Muscle of leg (tissue), 11 donors: Measurements from ENCODE around the gene PXN. TPM values are rescaled to one million over a fixed set of nuclear protein-coding genes. Genes with fewer than 3 reads are reported as not detected.
"Not testable (repeated sequence)": the region's sequence is repeated elsewhere in the genome, so short reads cannot be mapped to it uniquely, and the experiment has no call there.

Experiments used
- DNase-seq: peaks from one replicate; pipeline ENCODE4 v3.0.0; 2013
- H3K27ac ChIP-seq: one replicate; pipeline ENCODE4 v1.5.1; 2013; ENCODE audit warnings: mild to moderate bottlenecking, low read length, control low read depth
- H3K27me3 ChIP-seq: one replicate; pipeline ENCODE4 v1.6.1; 2013; ENCODE audit warnings: low read length; ENCODE audit not compliant: control insufficient read depth, insufficient read depth
- H3K36me3 ChIP-seq: one replicate; pipeline ENCODE4 v1.6.1; 2013; ENCODE audit warnings: low read length; ENCODE audit not compliant: control insufficient read depth, insufficient read depth
- H3K4me1 ChIP-seq: one replicate; pipeline ENCODE4 v1.6.1; 2013; ENCODE audit warnings: low read length; ENCODE audit not compliant: control insufficient read depth, insufficient read depth
- H3K4me3 ChIP-seq: one replicate; pipeline ENCODE4 v1.5.1; 2013; ENCODE audit warnings: low read length, control low read depth
- H3K9me3 ChIP-seq: replicated peaks from 2 replicates; pipeline ENCODE4 v1.6.1; 2013; ENCODE audit warnings: low read depth, low read length; ENCODE audit not compliant: control insufficient read depth
- WGBS: methylation state at CpG from one replicate; pipeline ENCODE4 v1.1.5; 2013; ENCODE audit warnings: missing lambda C conversion rate; ENCODE audit not compliant: insufficient coverage; 5-methylcytosine and 5-hydroxymethylcytosine counted together
- polyA plus RNA-seq, 8 donors: library from polyadenylated mRNA; unstranded; fragments of 120-200 nt; gene quantifications; one replicate each; pipeline versions ENCODE4 v1.2.1 to v1.2.3, GENCODE V29; 2013; ENCODE audit warnings: inconsistent platforms in 1 of 8, low replicate concordance in 1 of 8; ENCODE audit not compliant: insufficient read length in 8 of 8, insufficient read depth in 1 of 8
- total RNA-seq: library from RNA; stranded (reverse); fragments of 120-200 nt; gene quantifications from one replicate; pipeline ENCODE4 v1.2.4, GENCODE V29; 2013

Gene PXN
- total and polyA plus RNA-seq, 9 donors = 33.2 to 170 (median 121) TPM

- Histone ChIP-seq H3K4me3 (peak overlapping the region; percentile 75), H3K4me1 (peaks cover 16% of the 10 kb centered on the region), H3K27me3 (no peaks in the 10 kb centered on the region), H3K27ac (peak overlapping the region; percentile 21), H3K9me3 (no peaks in the 10 kb centered on the region), H3K36me3 (peaks cover 48% of the 10 kb centered on the region)
- DNase-seq = no peak
- 0% methylated on average over 18 of the region's 18 CpGs for WGBS
These were observed 71.3 kb downstream of the PXN start for GRCh38 chr12:120194226-120194533.

GRCh38 chr12:120193286-120193685 is 72.2 kb downstream of the PXN start:
- not testable (repeated sequence) for H3K27me3 ChIP-seq, DNase-seq, H3K9me3 ChIP-seq, H3K27ac ChIP-seq
- 95% methylated on average over 3 of the region's 8 CpGs for WGBS
- peak overlapping the region; percentile 75 for H3K4me3 ChIP-seq
- peaks cover 12% of the 10 kb centered on the region for H3K4me1 ChIP-seq
- H3K36me3 ChIP-seq = peaks cover 45% of the 10 kb centered on the region

- no peak for DNase-seq
- no peaks in the 10 kb centered on the region for H3K27me3 ChIP-seq
- no peak overlapping the region for H3K4me3 ChIP-seq
- H3K27ac ChIP-seq = no peak overlapping the region
- H3K9me3 ChIP-seq = no peaks in the 10 kb centered on the region
- H3K4me1 ChIP-seq = peaks cover 12% of the 10 kb centered on the region
- 92% methylated on average over 4 of the region's 7 CpGs for WGBS
- H3K36me3 ChIP-seq = peaks cover 44% of the 10 kb centered on the region
These were observed 74.5 kb downstream of the PXN start for GRCh38 chr12:120190985-120191480.

DNA sequence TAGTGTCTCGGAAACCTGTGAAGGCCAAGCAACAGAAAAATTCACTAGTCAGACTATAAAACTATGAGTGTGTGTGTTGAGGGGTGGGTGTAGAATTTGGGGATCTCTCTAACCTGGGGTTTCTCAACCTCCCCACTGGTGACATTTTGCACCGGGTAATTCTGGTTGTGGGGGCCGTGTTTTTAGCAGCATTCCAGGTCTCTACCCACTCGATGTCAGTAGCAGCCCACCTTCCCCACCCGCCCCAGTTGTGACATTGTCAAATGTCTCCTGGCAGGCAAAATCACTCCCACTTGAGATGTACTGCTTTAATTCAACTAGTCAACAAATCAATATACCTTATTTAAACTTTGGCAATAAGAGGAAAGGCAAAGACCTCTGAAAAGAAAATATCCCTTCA is 75.1 kb downstream of the PXN start:
- no peak for DNase-seq
- no CpG with 5 or more reads among the region's 5 CpGs for WGBS
- Histone ChIP-seq H3K4me3 (no peak overlapping the region), H3K36me3 (peaks cover 44% of the 10 kb centered on the region), H3K9me3 (no peaks in the 10 kb centered on the region), H3K27me3 (no peaks in the 10 kb centered on the region), H3K27ac (no peak overlapping the region), H3K4me1 (peaks cover 9% of the 10 kb centered on the region)

- no peak for DNase-seq
- Histone ChIP-seq H3K27ac (no peak overlapping the region), H3K9me3 (no peaks in the 10 kb centered on the region), H3K36me3 (peaks cover 73% of the 10 kb centered on the region), H3K4me1 (no peaks in the 10 kb centered on the region), H3K27me3 (no peaks in the 10 kb centered on the region), H3K4me3 (no peak overlapping the region)
- WGBS = no CpG with 5 or more reads among the region's 4 CpGs
These were observed 78.9 kb downstream of the PXN start for GRCh38 chr12:120186654-120187053.

- 82% methylated on average over 5 of the region's 5 CpGs for WGBS
- no peaks in the 10 kb centered on the region for H3K4me1 ChIP-seq
- DNase-seq = no peak
These were observed 82.3 kb downstream of the PXN start for GRCh38 chr12:120183211-120183631.

GRCh38 chr12:120181991-120182631 is 83.4 kb downstream of the PXN start:
- Histone ChIP-seq H3K9me3 (no peaks in the 10 kb centered on the region), H3K27me3 (no peaks in the 10 kb centered on the region), H3K4me3 (no peak overlapping the region), H3K27ac (no peak overlapping the region), H3K36me3 (peaks cover 80% of the 10 kb centered on the region), H3K4me1 (no peaks in the 10 kb centered on the region)
- no peak for DNase-seq
- WGBS = 84% methylated on average over 5 of the region's 8 CpGs

More at GRCh38 chr12:120183211-120183631, 82.3 kb downstream of the PXN start:
- Histone ChIP-seq H3K4me3 (no peak overlapping the region), H3K27ac (no peak overlapping the region), H3K27me3 (no peaks in the 10 kb centered on the region), H3K36me3 (peaks cover 79% of the 10 kb centered on the region), H3K9me3 (no peaks in the 10 kb centered on the region)

- Histone ChIP-seq H3K4me1 (no peaks in the 10 kb centered on the region), H3K27ac (no peak overlapping the region), H3K9me3 (no peaks in the 10 kb centered on the region), H3K4me3 (no peak overlapping the region), H3K27me3 (no peaks in the 10 kb centered on the region), H3K36me3 (peaks cover 80% of the 10 kb centered on the region)
- no peak for DNase-seq
- no CpG with 5 or more reads among the region's 7 CpGs for WGBS
These were observed 84.6 kb downstream of the PXN start for GRCh38 chr12:120180975-120181374.

- H3K36me3 ChIP-seq = peaks cover 78% of the 10 kb centered on the region
- DNase-seq = no peak
These were observed 90.0 kb downstream of the PXN start for GRCh38 chr12:120175537-120175936.

DNA sequence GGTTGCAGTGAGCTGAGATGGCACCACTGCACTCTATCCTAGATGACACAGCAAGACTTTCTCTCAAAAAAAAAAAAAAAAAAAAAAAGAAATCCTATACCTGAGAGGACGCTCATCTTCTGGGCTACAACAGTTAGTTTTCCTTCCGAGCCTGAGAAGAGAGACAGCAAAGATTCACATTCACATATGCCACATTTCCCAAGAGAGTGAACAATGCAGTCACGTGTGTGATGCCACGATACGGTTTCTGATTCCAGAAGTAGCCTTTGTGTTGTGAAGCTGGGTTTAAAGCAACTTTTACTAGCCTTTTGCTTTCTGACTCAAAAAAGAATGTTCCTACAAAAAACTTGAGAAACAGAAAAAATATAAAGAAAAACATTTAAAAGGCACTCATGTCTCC is 90.5 kb downstream of the PXN start:
- Histone ChIP-seq H3K36me3 (peaks cover 78% of the 10 kb centered on the region), H3K4me3 (no peak overlapping the region), H3K9me3 (no peaks in the 10 kb centered on the region), H3K4me1 (no peaks in the 10 kb centered on the region), H3K27me3 (no peaks in the 10 kb centered on the region), H3K27ac (no peak overlapping the region)
- DNase-seq = no peak
- WGBS = 100% methylated on average over 2 of the region's 5 CpGs

More at GRCh38 chr12:120175537-120175936, 90.0 kb downstream of the PXN start:
- Histone ChIP-seq H3K9me3 (no peaks in the 10 kb centered on the region), H3K4me1 (no peaks in the 10 kb centered on the region), H3K4me3 (no peak overlapping the region), H3K27me3 (no peaks in the 10 kb centered on the region), H3K27ac (no peak overlapping the region)
- WGBS = 96% methylated on average over 9 of the region's 11 CpGs

DNA sequence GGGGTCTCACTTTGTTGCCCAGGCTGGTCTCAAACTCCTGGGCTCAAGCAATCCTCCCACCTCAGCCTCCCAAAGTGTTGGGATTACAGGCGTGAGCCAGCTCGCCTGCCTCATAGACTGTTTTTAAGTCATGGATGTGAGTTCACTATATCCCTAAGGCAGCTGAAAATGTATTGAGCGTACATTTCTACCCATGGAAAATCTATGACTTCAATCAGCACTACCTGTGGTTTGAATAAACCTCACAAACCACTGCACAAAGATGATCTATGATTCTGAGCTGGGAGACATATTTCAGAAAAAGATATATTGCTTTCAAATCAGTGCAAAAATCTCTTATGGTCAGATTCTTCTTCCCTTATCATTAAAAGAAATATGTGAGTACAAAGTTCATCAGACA is 93.5 kb downstream of the PXN start:
- Histone ChIP-seq H3K27ac (no peak overlapping the region), H3K4me1 (no peaks in the 10 kb centered on the region), H3K36me3 (peaks cover 79% of the 10 kb centered on the region), H3K9me3 (no peaks in the 10 kb centered on the region), H3K4me3 (no peak overlapping the region), H3K27me3 (no peaks in the 10 kb centered on the region)
- whole genome bisulfite sequencing = no CpG with 5 or more reads among the region's 3 CpGs
- no peak for DNase-seq
